HG03565 (cell line): ENCODE measurements around the gene PLPPR3.

ENCODE experiments used
- ATAC-seq: cut with Tn5 transposase; IDR thresholded peaks from one replicate; pipeline ENCODE4 v1.9.1; 2021; ENCODE audit warnings: mild to moderate bottlenecking, moderate library complexity; ENCODE audit not compliant: unreplicated experiment

Gene PLPPR3

DNA sequence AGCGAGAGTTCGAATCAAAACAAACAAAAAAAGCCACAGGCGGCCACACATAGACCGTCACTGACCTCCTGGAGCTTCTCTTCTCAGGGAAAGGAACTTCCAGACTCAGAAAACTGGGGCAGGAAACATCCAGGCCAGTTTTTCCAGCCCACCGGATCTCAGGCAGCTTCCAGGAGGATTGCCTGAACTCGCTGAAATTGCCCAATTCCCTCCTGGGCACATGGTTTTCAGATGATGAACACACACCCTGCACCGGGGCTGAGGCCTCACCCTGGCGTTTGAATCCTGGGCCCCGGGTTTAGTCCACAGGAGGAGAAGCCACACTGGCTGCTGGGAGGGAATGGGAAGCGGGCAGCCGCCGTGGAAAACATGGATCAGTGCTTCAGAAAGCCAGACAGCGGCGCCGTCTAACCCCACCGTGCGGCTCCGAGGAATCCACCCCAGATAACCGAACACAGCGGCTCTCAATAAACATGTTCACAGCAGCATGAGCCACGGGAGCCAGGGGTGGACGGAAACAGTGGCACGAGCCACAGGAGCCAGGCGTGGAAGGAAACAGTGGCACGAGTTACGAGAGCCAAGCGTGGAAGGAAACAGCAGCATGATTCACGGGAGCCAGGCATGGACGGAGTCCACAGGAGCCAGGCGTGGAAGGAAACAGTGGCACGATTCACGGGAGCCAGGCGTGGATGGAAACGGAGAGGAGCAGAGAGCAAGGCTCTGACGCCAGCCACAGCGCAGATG lies 42.7 kb downstream of the PLPPR3 start:
- ATAC-seq, result no peak

- ATAC-seq, result no peak
Observed at GRCh38 chr19:776549-776948, 45.2 kb downstream of the PLPPR3 start.

GRCh38 chr19:772730-773436 lies 48.9 kb downstream of the PLPPR3 start:
- ATAC-seq, result no peak

DNA sequence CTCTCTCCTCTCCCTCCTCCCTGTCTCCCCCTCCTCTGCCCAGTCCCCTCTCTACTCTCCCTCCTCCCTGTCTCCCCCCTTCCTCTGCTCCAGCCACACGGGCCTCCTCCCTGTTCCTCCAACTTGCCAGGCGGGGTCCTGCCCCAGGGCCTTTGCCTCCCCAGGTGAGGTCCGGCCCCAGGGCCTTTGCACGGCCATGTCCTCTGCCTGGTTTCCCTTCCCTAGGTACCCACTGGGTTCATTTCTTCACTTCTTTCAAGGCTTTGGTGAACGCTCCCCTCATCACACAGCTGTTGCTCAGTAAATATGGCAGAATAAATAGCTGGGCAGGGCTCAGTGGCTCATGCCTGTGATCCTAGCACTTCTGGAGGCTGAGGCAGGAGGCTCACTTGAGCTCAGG lies 49.7 kb downstream of the PLPPR3 start:
- no peak for ATAC-seq

GRCh38 chr19:771332-771785 lies 50.4 kb downstream of the PLPPR3 start:
- no peak for ATAC-seq

GRCh38 chr19:769616-770015 lies 52.1 kb downstream of the PLPPR3 start:
- no peak for ATAC-seq

- ATAC-seq, result no peak
Observed at GRCh38 chr19:768424-768823, 53.3 kb downstream of the PLPPR3 start.

GRCh38 chr19:765179-765738 lies 56.5 kb downstream of the PLPPR3 start:
- no peak for ATAC-seq

GRCh38 chr19:764301-764700 lies 57.5 kb downstream of the PLPPR3 start:
- no peak for ATAC-seq

DNA sequence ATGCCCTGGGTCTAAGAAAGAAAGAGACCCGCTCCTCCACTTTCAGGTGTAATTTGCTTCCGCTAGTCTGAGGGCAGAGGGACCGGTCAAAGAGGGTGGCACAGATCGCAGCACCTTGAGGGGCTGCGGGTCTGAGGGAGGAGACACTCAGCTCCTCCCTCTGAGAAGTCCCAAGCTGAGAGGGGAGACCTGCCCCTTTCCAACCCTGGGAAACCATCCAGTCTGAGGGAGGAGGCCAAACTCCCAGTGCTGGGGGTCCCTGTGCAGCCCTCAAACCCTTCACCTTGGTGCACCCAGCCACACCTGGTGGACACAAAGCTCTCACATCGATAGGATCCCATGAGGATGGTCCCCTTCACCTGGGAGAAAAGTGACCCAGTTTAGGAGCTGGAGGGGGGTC lies 57.9 kb downstream of the PLPPR3 start:
- no peak for ATAC-seq

DNA sequence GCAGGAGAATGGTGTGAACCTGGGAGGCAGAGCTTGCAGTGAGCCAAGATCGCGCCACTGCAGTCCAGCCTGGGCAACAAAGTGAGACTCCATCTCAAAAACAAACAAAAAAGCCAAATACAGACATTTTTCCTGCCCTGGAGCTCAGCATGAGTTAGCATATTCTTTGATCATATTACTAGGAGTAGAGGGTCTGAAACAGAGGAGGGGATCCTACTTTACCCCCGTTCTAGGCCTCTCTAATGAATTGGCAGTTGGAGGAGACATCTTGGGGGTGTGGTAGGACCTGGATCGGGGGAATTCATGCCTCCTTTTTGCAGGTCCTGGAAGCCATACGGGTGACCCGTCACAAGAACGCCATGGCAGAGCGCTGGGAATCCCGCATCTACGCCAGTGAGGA lies 58.6 kb downstream of the PLPPR3 start:
- no peak for ATAC-seq
